IMR-90 (cell line): ENCODE data around the gene ETV3L.

Experiments used
- MAFK ChIP-seq: IDR thresholded peaks from 2 replicates; pipeline ENCODE4 v1.6.1; 2012; ENCODE audit warnings: low read depth, low read length, improper control_type of control experiment
- POLR2A ChIP-seq: IDR thresholded peaks from 2 replicates; pipeline ENCODE4 v1.6.1; 2012; ENCODE audit warnings: mild to moderate bottlenecking, low read depth, low read length
- RCOR1 ChIP-seq: IDR thresholded peaks from 2 replicates; pipeline ENCODE4 v1.6.1; 2012; ENCODE audit warnings: mild to moderate bottlenecking, low read length, improper control_type of control experiment; ENCODE audit not compliant: insufficient replicate concordance
- TF ChIP-seq, protein P1 (sequence below): conservative IDR thresholded peaks from 2 replicates; pipeline ENCODE4 v1.5.1; 2012; ENCODE audit warnings: mild to moderate bottlenecking, low read depth, low read length, improper control_type of control experiment

DNA sequence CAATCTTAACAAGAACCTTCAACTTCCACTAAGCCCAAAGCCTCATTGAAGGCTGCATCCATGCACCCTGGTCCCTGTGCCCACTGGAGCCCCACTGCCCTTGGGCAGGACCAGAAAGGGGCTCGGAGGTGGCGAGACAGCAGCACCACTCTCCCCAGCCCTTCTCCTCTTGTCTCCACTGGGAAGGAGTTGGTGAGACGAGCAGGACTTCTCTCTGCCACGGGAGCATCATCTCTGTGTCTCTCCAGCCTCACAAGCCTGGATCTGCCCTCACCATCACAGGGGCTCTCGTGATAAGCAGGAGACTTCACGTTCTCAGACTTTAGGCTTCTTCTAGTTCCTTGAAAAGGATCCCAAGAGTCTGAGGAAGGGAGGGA is 7.2 kb upstream of the ETV3L start:
- TF ChIP-seq POLR2A (no peak), RCOR1 (no peak), MAFK (no peak)
- TF ChIP-seq, protein P1, sequence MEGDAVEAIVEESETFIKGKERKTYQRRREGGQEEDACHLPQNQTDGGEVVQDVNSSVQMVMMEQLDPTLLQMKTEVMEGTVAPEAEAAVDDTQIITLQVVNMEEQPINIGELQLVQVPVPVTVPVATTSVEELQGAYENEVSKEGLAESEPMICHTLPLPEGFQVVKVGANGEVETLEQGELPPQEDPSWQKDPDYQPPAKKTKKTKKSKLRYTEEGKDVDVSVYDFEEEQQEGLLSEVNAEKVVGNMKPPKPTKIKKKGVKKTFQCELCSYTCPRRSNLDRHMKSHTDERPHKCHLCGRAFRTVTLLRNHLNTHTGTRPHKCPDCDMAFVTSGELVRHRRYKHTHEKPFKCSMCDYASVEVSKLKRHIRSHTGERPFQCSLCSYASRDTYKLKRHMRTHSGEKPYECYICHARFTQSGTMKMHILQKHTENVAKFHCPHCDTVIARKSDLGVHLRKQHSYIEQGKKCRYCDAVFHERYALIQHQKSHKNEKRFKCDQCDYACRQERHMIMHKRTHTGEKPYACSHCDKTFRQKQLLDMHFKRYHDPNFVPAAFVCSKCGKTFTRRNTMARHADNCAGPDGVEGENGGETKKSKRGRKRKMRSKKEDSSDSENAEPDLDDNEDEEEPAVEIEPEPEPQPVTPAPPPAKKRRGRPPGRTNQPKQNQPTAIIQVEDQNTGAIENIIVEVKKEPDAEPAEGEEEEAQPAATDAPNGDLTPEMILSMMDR, result no peak
